Smooth muscle cell (in vitro differentiated cells): Measurements from ENCODE around the gene ABCG1. TPM values are rescaled to one million over a fixed set of nuclear protein-coding genes. Genes with fewer than 3 reads are reported as not detected.

Source experiments
- DNase-seq: peaks from one replicate; lab custom pipeline; 2025; ENCODE audit not compliant: unreplicated experiment; lab: John Stamatoyannopoulos, UW
- H2AFZ ChIP-seq: fragments of 200-600 bp; sonication (generic); 2 replicates; pipeline ENCODE4 v1.6.0; 2016; ENCODE audit warnings: antibody characterized with exemption, low read depth, mild to moderate bottlenecking
- H3F3A ChIP-seq: fragments of 200-600 bp; sonication (generic); 2 replicates; pipeline ENCODE4 v1.6.0; 2017; ENCODE audit warnings: antibody characterized with exemption, low read depth
- H3K27ac ChIP-seq: fragments of 200-600 bp; sonication (generic); 2 replicates; pipeline ENCODE4 v1.5.1; 2016; ENCODE audit warnings: low read depth, mild to moderate bottlenecking
- H3K27me3 ChIP-seq: fragments of 200-600 bp; sonication (generic); 2 replicates; pipeline ENCODE4 v1.6.1; 2016; ENCODE audit warnings: low read depth, mild to moderate bottlenecking
- H3K36me3 ChIP-seq: fragments of 200-600 bp; sonication (generic); 2 replicates; pipeline ENCODE4 v1.5.1; 2016; ENCODE audit warnings: low read depth
- H3K4me1 ChIP-seq: fragments of 200-600 bp; sonication (generic); 2 replicates; pipeline ENCODE4 v1.5.1; 2016; ENCODE audit warnings: low read depth
- H3K4me2 ChIP-seq: fragments of 200-600 bp; sonication (generic); 2 replicates; pipeline ENCODE4 v1.6.0; 2016; ENCODE audit warnings: mild to moderate bottlenecking
- H3K4me3 ChIP-seq: fragments of 200-600 bp; sonication (generic); 2 replicates; pipeline ENCODE4 v1.5.1; 2016; ENCODE audit warnings: mild to moderate bottlenecking
- H3K79me2 ChIP-seq: fragments of 200-600 bp; sonication (generic); 2 replicates; pipeline ENCODE4 v1.6.0; 2016; ENCODE audit warnings: low read depth, mild to moderate bottlenecking
- H3K9ac ChIP-seq: fragments of 200-600 bp; sonication (generic); 2 replicates; pipeline ENCODE4 v1.6.0; 2016; ENCODE audit warnings: low read depth
- H3K9me3 ChIP-seq: fragments of 200-600 bp; sonication (generic); replicated peaks from 2 replicates; pipeline ENCODE4 v1.5.1; 2016; ENCODE audit warnings: low read depth
- H4K20me1 ChIP-seq: fragments of 200-600 bp; sonication (generic); 2 replicates; pipeline ENCODE4 v1.6.0; 2016; ENCODE audit warnings: low read depth
- WGBS: methylation state at CpG from one replicate; pipeline ENCODE4 v1.1.7; 2016; ENCODE audit warnings: low lambda C conversion rate; 5-methylcytosine and 5-hydroxymethylcytosine counted together
- polyA plus RNA-seq: library from polyadenylated mRNA; unstranded; fragments of >200 nt; fragmentation: Nextera tagmentation; extraction: Ambion mirVana; gene quantifications from 2 replicates; pipeline ENCODE4 v1.2.1, GENCODE V29; 2016
- total RNA-seq: library from RNA; depleted of rRNA; stranded (reverse); fragments of >200 nt; gene quantifications from 2 replicates; pipeline ENCODE4 v1.2.3, GENCODE V29; 2014
- TF ChIP-seq, protein P1 (sequence below): fragments of 200-600 bp; sonication (generic); IDR thresholded peaks from 2 replicates; pipeline ENCODE4 v1.5.1; 2017; ENCODE audit warnings: borderline replicate concordance, mild to moderate bottlenecking, antibody characterized with exemption; ENCODE audit not compliant: insufficient read depth, poor library complexity, severe bottlenecking

Gene ABCG1
- total and polyA plus RNA-seq, 2 experiments from 2014 or later: 0.55 to 2.9 TPM

DNA sequence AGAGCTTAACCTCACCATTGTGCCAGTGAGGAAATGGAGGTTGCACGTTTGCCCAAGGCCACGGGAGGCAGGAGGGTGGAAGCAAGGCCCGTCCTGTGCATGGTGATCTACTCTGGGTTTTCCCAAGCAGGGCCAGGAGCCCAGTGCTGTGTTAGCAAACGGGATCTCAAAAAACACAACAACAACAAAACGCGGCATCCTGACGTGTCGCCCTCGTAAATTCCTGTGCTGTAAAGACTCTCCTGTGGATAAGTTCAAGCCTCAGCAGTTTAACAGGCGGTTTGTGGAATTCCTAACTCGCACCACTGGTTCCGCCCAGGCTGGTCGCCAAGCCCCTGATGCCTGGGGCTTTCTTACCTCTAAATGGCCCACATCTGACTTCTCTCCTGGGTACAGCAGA is 57.1 kb downstream of the ABCG1 start:
- Histone ChIP-seq H3K4me1 (no peaks in the 10 kb centered on the region), H4K20me1 (no peaks in the 10 kb centered on the region), H3K9me3 (no peaks in the 10 kb centered on the region), H3K4me3 (no peak overlapping the region), H3K4me2 (no peak overlapping the region), H3F3A (no peaks in the 10 kb centered on the region), H3K27ac (no peak overlapping the region), H3K36me3 (no peaks in the 10 kb centered on the region), H3K79me2 (no peaks in the 10 kb centered on the region), H3K9ac (no peak overlapping the region), H2AFZ (no peak overlapping the region), H3K27me3 (no peaks in the 10 kb centered on the region)
- DNase-seq: no peak
- 55% methylated on average over 13 of the region's 13 CpGs for WGBS
- TF ChIP-seq, protein P1, sequence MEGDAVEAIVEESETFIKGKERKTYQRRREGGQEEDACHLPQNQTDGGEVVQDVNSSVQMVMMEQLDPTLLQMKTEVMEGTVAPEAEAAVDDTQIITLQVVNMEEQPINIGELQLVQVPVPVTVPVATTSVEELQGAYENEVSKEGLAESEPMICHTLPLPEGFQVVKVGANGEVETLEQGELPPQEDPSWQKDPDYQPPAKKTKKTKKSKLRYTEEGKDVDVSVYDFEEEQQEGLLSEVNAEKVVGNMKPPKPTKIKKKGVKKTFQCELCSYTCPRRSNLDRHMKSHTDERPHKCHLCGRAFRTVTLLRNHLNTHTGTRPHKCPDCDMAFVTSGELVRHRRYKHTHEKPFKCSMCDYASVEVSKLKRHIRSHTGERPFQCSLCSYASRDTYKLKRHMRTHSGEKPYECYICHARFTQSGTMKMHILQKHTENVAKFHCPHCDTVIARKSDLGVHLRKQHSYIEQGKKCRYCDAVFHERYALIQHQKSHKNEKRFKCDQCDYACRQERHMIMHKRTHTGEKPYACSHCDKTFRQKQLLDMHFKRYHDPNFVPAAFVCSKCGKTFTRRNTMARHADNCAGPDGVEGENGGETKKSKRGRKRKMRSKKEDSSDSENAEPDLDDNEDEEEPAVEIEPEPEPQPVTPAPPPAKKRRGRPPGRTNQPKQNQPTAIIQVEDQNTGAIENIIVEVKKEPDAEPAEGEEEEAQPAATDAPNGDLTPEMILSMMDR: no peak

DNA sequence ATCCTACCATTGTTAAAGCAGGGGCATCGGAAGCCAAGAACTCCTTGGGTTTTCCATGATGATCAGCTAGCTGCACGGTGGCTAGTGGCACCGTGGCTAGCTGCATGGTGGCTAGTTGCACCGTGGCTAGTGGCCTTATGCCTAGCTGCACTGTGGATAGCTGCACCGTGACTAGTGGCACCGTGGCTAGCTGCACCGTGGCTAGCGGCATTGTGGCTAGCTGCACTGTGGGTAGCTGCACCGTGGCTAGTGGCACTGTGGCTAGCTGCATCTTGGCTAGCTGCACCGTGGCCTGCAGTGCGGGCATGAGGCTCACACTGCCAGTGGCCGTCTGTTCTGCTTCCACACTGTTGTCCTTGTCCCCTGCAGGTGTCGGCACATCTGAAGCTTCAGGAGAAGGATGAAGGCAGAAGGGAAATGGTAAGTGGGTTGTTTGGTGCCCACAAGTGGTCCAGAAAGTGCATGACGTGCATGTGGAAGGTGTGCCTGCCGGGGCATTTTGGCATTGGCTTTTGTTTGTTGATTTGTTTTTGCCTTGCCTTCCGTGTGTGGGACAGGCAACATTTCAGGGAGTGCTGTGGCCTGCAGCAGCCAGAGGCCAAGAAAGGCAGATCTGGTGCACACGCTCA is 57.7 kb downstream of the ABCG1 start:
- Histone ChIP-seq H3K9me3 (no peaks in the 10 kb centered on the region), H3K4me2 (no peak overlapping the region), H3K4me3 (no peak overlapping the region), H3K9ac (no peak overlapping the region), H4K20me1 (no peaks in the 10 kb centered on the region), H3K27me3 (no peaks in the 10 kb centered on the region), H3K27ac (no peak overlapping the region), H2AFZ (no peak overlapping the region), H3K79me2 (no peaks in the 10 kb centered on the region), H3K4me1 (no peaks in the 10 kb centered on the region), H3K36me3 (no peaks in the 10 kb centered on the region), H3F3A (no peaks in the 10 kb centered on the region)
- no peak for DNase-seq
- TF ChIP-seq, protein P1: no peak
- 96% methylated on average over 17 of the region's 17 CpGs for WGBS

DNA sequence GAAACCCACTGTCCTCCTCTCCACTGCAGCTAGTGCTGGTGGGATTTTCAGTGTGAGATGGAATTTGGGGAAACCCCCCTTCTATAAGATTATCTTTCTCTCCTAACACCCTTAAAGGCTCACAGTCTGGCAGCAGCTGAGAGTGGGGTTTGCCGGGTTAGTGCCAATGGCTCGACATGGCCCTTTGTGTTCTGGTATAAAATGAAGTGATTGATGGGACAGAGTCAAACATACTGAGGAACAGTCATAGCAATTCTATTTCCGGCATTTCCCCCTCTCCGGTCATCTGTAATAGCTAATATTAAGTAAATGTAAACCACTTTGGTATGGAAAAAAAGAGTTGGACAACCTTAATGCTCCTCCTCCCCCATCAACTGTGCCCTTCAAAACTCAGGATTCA is 58.7 kb downstream of the ABCG1 start:
- Histone ChIP-seq H3K4me2 (no peak overlapping the region), H3K79me2 (no peaks in the 10 kb centered on the region), H3K4me1 (no peaks in the 10 kb centered on the region), H3K36me3 (no peaks in the 10 kb centered on the region), H3K27me3 (no peaks in the 10 kb centered on the region), H3F3A (no peaks in the 10 kb centered on the region), H3K27ac (no peak overlapping the region), H3K9me3 (no peaks in the 10 kb centered on the region), H3K9ac (no peak overlapping the region), H2AFZ (no peak overlapping the region), H3K4me3 (no peak overlapping the region), H4K20me1 (no peaks in the 10 kb centered on the region)
- DNase-seq: no peak
- TF ChIP-seq, protein P1: no peak
- WGBS: 88% methylated on average over 4 of the region's 4 CpGs

DNA sequence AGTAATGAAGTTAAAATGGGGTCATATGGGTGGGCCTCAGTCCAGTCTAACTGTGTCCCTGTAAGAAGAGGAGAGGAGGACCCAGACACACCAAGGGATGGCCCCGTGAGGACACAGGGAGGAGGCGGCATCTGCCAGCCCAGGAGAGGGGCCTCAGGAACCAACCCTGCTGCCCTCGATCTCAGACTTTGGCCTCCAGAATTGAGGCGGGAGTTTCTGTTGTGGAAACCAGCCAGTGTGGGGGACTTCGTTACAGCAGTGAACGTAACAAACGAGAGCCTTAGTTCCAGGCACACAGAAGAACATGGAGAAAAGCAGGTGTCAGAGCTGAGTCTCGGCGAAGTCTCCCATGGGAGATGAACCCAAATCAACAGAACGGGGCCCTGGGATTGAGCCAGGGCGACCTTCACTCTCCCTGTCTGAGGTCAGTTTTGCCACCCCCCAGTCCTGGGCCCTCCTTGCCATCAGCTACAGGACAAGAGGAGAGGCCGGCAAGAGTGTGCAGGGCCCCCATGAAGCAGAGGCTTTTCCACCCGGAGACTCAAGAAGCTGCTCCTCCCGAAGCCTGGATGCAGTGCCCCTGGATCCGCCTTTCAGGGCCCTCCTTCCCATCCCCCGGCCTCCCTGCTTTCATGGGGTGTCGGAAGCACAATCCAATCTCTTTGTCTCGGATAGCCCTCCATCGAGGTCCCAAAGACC is 59.7 kb downstream of the ABCG1 start:
- no peak for DNase-seq
- WGBS: 93% methylated on average over 19 of the region's 19 CpGs
- H3K79me2 ChIP-seq: no peaks in the 10 kb centered on the region
- H3K4me2 ChIP-seq: no peak overlapping the region
- no peaks in the 10 kb centered on the region for H4K20me1 ChIP-seq
- TF ChIP-seq, protein P1: no peak
- no peaks in the 10 kb centered on the region for H3F3A ChIP-seq
- H2AFZ ChIP-seq: no peak overlapping the region
- no peaks in the 10 kb centered on the region for H3K27me3 ChIP-seq
- no peak overlapping the region for H3K4me3 ChIP-seq
- H3K9ac ChIP-seq: no peak overlapping the region
- H3K4me1 ChIP-seq: no peaks in the 10 kb centered on the region
- H3K9me3 ChIP-seq: no peaks in the 10 kb centered on the region
- no peaks in the 10 kb centered on the region for H3K36me3 ChIP-seq
- H3K27ac ChIP-seq: no peak overlapping the region
